HG02571 (cell line): ENCODE data around the gene DNAH10.

Experiments
- ATAC-seq: cut with Tn5 transposase; IDR thresholded peaks from one replicate; pipeline ENCODE4 v1.9.1; 2021; ENCODE audit warnings: mild to moderate bottlenecking, moderate library complexity; ENCODE audit not compliant: unreplicated experiment

The DNAH10 gene

DNA sequence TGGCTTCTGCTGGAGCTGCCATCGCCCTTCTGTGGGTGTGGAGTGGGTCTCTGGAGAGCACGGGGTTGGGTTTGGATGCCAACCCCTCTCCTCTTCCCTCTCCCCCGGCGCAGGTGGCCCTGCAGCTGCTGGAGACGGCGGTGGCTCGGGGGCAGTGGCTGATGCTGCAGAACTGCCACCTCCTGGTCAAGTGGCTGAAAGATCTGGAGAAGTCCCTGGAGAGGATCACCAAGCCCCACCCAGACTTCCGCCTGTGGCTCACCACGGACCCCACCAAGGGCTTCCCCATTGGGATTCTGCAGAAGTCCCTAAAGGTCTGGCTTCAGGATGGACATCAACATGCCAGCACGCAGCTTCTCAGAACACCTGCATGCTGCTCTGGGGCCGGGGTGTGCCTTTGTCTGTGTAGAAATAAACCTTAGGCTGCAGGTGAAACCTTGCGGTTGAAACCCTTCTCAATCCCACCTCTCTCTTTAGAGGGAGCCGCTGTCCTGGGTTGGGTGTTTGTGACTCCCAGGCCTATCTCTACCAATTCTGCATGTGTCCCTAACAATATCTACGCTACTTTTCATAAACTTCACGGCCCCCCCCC, 166.3 kb downstream of the DNAH10 start:
- no peak for ATAC-seq

DNA sequence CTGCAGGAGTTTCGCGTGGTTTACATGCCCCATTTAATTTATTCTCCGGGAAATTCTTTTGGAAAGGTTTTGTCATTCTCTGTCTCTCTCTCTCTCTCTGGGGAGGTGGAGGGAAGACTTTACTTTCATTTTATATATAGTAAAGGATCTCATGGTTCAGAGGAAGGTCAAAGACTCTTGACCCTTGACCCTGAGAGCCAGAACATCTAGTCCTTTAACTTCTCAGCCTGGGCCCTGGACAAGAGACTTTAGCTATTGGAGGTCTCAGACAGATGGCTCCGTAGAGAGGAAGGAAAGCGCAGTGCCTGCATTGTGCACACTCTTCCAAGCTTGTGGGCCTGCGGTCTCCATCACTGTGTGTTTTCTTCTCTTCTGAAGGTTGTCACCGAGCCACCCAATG, 166.8 kb downstream of the DNAH10 start:
- ATAC-seq: no peak

DNA sequence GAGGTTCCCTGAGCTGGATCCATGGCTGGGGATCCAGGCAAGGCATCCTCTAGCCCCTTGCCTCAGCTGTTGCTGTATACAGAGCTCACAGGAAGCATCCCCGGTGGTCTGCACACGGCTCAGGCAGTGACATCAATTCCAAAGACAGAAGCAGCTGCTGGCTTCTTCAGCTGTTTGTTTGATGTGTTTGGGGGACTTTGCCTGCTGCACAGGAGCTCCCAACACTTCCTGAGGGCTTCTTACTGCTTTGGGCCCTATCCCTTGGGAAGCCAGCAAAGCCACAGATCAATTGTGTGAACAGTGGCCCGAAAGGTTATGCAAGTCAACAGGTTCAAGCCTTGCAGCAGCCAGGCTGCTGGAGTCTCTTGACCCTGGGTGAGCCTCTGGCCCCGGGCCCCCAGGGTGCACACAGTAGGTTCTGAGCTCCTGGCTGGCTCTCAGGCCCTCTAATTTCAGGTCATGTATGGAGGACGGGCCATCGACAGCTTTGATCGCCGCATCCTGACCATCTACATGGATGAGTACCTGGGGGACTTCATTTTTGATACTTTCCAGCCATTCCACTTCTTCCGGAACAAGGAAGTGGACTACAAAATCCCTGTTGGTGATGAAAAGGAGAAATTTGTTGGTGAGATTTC, 168.0 kb downstream of the DNAH10 start:
- ATAC-seq: no peak

DNA sequence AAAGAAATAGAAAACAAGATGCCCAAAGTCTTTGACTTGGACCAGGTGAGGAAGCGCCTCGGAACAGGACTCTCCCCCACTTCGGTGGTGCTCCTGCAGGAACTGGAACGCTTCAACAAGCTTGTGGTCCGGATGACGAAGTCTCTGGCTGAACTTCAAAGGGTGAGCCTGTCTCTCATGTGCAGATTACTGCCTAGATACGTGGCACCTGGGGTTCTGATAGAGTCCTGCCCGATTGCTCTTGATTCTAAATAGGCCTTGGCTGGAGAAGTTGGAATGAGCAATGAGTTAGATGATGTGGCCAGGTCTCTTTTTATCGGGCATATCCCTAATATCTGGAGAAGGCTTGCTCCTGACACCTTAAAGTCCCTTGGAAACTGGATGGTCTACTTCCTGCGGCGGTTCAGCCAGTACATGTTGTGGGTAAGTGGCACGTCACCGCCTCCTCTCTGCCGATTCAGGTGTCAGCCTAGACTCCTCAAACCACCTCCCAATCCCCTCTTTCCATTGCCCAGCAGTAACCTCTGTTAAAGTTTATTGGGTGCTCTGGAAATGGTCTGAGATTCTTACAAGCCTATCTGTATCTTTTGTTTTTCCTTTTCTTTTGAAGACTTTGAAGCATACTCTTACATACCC, 169.7 kb downstream of the DNAH10 start:
- ATAC-seq: no peak

DNA sequence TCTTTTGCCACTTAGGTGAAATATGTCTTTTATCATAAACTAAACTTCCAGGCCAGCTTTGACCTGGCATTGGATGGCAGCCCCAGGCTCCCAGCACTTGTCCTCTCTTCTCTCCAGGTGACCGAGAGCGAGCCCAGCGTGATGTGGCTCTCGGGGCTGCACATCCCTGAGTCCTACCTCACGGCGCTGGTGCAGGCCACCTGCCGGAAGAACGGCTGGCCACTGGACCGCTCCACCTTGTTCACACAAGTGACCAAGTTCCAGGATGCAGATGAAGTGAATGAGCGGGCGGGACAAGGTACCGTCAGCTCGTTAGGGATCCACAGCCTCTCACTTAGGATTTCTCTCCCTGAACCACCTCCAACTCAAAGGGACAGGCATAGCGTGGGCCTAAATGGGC, 171.1 kb downstream of the DNAH10 start:
- no peak for ATAC-seq

DNA sequence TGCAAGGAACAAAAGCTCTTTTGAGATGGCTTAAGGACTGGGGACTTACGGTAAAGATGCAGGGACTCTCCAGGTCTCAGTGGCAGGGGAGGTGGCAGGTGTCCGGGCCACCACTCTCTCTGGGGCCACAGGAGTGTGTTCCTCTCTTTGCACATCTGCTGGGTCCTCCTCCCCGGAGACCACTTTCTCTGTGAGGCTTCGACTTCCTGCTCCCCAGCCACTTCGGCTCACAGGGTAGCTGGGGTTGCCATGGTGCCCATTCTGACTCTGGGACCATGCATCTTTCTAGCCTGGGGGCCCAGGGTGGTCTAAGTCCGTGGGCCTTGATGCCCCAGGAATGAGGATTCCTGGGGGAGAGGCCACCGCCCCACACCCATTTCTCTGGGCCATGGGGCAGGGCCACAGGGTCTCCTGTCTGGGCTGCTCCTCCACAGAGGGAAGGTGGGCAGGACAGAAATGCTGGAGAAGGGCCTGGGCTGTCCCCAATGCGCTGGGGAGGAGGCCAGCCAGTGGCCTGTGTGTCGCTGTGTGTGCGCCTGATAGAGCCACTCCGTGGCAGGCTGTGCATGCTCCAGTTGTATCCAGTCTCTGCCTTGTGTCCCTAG, 172.0 kb downstream of the DNAH10 start:
- no peak for ATAC-seq

DNA sequence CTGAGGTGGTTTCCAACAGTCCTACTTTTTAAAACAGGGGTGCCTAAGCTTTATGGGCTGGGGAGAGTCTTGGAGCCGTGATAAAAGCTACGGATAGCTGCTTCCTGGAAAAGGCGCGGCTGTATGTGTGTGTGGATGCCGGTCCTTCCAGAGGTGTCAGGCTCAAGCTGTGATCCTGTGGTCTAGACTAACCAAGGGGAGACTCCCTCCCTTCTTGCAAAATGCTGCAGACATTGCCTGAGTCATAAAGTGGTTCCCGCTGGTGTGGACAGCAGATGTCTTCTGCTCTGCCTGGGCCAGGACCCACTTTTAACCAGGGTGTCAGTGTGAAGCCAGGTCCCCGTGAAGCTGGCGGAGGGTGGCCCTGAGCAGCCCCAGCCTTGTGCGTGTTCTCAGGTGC, 172.7 kb downstream of the DNAH10 start:
- no peak for ATAC-seq

DNA sequence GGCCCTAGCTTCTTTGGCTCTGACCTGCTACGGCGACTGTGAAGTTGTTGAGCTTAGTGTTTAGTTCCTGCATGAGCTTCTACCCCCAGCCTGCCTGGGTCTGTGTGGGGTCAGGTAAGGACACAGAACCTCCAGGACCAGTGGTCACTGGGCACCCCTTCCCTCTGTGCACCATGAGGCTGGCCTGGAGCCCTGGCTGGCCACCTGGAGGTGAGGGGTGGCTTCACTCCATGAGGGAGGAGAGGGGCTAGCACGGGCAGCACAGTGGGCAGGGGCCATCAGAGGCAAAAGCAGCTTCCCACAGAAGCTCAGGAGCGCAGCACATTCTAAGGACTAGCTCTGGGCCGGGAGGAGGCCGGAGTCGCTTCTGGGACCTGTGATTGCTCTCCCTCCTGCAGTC, 173.9 kb downstream of the DNAH10 start:
- ATAC-seq: no peak

DNA sequence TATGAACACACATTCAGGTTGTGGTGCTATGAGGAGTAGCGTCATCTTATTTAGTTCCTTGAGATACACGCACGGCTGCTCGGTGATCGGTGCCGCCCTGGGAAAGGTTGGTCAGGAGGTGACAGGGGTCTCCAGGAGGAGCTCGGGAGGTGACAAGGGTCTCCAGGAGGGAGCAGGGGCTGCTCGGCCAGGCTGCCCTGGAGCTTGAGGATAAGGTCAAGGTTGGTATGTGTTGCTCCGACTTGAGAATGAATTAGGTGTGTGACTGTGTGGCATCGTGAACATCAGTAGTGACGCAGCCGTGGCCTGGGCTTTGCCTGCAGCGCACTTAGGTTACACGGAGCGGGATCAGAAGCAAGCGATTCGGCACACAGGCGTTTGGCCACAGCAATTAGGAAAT, 174.4 kb downstream of the DNAH10 start:
- no peak for ATAC-seq

DNA sequence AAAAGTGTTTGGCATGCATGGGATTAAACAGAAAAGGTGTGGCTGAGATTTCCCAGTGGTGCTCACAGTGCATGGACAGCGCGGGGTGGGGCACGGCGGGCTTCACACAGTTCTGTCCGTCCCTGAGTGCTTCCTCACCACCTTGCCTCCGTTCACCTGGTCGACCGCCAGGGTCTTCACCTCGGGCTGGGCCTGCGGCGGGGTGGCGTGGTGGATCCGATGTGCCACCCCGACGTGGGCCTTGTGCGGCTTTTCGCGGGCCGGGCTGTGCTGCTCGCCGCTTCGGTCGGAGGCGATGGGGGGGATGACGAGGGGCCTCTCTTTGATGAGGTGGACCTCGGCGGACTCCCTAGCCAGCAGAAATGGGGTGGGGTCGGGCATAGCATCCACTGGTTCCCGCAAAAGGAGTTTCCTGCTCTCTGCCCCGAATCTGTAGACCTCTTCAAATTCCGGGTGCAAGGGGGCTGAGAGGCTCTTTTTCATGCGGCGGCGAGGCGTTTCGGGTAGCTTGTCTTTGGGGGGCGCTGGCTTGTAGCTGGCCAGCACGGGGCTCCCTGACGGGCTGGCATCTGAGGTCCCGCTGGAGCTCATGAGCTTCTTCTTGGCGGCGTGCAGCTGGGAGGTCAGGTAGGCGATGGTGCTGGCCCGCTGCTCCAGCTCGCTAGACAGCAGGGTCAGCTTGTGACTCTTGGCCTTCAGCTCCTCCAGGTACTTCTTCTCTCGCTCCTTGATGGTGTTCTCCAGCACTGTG, 175.0 kb downstream of the DNAH10 start:
- ATAC-seq: no peak

DNA sequence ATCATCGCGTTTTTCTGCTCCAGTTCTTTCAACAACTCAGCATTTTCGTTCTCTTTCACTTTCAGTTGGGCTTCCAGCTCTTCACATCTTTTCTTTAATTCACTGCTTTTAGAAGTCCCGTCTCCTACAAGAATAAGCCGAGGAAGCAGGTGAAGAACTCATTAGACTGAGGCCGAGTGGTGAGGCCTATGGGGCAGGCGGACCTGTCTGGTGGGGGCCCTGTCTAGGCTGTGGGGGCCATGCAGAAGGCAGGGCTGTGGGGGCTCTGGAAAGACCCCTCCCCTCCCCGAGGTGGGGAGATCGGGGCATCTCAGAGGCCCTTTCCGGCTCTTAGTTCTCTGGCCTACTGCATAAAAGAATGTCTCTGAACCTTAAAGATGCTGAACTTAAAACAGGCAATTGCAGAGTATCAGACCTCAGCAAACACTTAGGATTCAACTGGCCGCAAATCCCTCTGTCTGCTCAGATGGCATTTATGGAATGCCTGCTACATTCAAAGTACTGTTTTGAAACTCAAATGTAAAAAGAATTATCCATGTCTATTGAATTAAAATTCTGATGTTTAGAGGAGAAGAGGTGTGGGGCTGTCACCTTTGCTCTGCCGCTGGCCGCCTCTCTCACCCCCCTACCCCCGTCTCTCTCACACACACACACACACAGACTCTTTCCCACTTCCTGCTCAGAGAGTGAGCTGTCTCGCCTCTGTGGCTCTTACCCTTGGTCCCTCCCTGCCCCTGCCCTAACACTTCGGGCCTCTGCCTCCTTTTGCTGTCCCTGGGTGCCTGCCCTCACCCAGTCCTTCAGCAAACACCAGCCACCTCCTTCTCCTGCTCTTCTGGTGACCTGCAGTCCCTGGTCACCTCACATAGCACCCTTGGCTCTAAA, 175.8 kb downstream of the DNAH10 start:
- no peak for ATAC-seq

DNA sequence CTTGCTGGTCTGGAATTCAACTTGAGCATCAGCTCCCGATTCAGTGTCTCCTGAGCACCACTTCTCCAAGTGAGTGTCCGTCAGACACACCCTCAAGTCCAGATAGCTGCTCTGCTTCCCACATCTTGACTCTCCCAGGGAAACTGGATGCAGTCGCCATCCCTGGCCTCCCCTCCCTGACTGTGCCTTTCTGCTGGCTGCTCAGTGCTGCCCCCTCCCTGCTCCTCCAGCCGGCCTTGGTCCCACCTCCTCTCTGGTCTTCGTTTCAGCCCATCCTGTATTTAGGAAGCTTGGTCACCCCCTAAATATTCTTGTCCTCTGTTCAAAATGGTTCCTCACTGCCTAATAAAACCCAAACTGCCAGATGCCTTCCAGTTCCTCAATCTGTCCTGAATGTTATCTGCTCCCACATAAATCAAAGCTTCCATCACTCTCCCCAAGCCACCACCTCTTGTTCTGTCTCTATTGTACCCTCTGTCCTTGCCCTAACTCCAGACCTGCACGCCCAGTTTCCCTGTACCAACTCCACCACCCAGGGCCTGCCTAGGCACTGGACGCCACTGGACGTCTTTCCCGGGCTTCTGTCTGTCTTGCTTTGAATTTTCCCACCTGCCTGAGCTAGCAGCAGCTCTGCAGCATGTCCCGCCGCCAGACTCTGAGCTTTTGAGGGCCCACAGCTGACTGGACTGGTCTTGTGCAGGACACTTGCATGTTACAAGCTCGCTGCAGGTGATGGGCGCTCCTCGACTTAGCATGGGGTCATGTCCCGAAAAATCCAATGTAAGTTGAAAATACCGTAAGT, 176.8 kb downstream of the DNAH10 start:
- ATAC-seq: no peak

DNA sequence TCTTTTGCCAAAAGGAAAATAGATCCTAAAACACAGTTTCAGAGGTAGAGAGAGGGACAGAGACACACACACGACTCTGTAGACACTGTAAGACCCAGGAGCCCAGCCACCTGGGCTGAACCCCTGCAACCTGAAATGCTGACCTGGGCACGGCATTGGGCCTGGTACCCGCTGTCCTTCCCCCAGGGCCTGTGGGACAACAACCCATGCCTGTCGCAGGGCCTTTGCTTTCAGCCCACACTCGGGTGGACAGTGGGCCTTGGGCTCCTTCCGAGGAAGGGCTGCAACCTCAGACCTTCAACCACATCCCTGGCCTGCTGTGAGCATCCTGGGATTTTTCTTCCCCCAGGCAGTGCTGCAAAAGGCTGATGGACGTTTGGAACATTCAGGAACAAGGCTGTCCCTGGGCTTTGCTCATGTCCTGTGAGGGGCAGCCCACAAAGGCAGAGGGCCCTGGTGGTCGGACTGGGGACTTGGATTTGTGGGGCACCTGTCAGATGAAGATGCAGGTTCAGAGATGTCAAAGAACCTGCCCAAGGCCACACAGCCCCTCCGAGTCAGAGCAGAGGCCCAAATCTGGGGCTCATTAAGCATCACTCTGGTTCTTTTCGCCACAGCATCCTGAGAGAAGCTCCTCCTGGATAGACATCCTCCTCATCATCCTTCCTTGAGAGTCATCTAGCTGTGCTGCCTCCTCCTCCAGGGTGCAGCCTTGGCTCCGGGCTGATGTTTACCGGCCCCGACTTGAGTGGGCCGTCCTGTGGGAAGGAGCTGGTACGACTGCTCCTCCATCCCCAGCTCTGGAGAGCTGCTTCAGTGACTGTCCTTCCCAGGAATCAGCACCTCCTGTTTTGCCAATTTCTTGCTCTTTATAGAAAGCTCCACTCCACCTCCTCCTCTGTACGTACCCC, 177.9 kb downstream of the DNAH10 start:
- no peak for ATAC-seq

DNA sequence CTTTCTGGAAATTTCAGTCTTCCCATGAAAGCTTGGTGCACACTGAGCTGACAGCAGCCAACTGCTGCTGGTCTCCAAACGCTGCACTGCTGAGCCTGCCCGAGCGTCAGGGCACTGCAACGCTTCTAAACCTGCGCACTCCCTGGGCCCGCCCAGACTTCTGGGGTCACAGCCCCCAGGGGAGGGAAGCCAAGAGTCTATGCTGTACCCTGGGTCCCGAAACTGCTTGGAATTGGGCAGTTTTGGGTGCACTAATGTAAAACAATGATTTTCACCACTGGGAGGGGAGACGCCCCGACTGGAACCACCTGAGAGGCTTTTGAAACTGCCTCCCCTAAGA, 178.5 kb downstream of the DNAH10 start:
- ATAC-seq: no peak

DNA sequence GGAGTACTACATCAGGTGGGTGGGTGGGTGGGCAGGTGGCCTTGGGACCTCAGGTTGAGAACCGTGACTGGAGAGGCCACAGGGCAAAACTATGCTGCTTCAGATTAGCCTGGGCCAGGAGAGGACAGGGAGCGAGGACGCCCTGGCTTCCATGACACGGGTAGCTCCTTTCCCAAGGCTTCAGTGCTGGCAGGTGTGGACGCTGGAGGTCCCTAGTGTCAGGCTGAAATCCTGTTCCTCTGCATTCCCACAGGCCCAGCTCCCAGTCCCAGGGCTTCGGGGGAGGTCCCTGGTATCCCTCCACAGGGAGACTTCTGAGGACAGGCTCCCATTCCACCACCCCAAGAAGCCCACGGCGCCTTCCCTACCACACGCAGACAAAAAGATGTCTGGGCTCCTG, 178.9 kb downstream of the DNAH10 start:
- ATAC-seq: no peak

DNA sequence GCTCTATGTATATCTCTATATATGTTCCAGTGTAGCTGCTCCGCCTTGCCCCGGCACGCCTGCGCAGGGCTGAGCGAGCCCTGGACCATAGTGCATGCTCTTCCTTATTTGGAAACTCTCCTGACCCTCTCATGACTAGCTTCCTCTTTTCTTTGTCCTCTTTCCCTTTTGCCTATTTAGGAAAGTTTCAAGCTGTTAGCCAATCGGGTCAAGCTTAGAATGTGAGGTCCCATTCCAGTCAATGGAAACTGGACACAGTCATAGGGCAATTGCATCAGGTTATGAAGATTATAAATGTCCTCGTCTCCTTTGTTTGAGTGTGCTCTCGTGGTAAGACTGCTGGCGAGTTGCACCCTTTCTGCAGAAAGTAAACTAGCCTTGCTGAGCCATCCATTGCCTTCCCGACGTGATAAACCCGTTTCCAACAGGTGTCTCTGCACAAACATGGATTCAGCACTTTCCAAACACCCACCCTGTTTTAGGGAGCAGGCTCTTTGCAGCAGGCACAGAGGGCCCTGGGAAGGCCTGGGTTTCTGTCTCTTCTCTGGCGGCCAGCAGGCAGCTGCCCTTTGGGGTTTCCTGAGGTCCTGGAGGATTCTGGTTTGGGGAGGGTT, 179.6 kb downstream of the DNAH10 start:
- ATAC-seq: no peak

DNA sequence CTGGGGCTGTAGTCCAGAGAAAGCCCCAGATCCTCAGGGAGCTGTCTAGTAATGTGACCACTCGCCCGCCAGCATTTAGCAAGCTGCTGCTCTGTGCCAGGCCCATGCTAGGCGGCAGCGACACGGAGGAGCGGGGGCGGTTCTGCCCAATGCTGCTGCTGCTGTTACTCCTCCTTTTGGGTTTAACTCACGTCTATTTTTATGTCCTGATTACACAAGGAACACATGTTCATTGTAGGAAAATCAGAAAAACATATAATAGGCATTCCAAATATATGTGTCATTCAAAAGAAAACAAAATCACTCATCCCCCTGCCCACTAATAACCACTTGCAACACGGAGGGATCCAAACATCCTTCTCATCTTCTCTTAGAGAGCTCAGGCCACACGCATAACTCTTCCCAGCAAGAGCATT, 180.1 kb downstream of the DNAH10 start:
- no peak for ATAC-seq

DNA sequence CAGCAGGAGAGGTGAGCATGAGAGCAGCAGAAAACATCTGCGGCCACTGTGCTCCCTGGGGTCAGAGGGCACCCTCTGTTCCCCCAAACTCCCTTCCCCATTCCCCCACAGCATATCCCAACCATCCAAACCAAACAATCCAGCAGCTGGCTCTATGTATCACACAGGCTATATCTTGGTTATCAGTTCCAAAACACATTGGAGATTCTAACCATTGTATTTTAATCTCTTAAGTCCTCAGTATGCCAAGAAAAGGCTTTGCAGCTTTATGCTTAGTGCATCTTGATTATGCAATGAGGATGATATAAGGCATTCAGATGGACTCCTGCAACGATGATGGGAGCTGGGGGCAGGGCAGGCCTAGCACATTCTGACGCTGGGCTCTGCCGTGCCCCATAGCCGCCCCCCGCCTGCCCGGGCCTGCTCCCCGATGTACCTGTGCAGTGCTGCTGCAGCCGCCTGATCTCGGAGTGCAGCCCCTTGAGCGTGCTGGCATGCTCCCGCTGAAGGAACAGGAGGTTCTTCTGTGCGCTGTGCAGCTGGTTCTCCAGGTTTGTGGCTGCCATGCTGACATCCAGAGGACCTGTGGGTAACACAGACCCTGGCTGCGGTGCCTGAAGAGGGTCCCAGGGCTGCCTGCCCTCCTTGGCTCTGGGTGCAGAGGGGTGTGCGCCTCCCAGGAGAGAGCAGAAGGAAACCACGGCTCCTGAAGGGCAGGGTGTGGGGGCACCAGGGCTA, 181.0 kb downstream of the DNAH10 start:
- ATAC-seq: no peak
